Brain pericyte (primary cell): Measurements from ENCODE around the gene ETV6.

Experiments used
- DNase-seq: peaks from one replicate; pipeline ENCODE4 v3.0.0-alpha.2; 2012; ENCODE audit warnings: low read depth, low spot score

Gene ETV6

DNA sequence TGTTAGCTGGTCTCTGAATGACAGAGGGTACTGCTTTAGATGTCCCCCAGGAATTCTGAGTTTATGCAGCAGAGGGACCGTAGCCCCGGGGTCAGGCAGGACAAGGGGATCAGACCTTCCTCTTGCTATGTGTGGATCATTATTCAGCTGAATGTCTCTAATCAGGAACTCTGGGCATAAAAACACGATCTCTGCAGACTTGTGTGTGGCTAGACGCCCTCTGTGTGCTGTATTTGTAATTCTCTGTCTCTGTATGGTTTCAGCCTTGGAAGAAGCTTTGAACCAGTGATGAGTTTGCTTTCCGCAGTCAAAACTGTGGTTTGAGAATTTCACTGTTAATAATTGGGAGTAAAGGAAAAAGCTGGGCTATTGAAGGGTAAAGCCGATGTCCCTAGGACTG lies 125.3 kb downstream of the ETV6 start:
- DNase-seq: no peak

DNA sequence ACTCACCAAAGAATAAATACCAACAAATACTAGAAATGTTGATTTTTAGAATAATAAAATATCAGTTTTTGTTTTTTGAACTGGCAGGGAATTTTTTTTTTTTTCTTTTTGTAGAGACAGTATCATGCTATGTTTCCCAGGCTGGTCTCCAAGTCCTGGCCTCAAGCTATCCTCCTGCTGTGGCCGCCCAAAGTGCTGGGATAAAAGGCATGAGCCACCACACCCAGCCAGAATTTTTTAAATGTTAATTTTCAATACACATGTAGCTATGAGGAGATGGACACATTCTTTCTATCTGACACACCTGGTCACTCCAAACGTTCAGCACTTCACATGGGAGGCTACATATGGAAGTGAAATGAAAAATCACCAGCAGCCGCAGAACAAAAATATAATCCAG lies 126.8 kb downstream of the ETV6 start:
- DNase-seq: no peak

DNA sequence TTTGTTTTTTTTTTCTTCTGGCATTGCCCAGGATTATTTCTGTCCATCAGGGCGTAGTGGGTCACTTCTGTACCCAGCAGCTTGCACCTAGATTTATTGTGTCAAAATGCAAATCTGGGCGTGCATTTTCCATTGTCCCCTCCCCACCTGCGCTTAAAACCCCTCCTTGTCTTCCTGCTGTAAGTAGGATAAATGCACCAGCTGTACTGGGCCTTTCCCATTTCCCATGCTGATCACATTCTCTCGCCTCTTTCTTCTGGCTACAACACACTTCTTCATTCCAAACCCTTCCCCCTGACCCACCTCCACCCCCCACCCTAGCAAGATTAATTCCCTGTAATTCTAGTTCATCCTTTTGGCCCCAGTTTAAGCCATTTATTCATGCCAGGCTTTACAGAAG lies 128.0 kb downstream of the ETV6 start:
- DNase-seq: no peak

DNA sequence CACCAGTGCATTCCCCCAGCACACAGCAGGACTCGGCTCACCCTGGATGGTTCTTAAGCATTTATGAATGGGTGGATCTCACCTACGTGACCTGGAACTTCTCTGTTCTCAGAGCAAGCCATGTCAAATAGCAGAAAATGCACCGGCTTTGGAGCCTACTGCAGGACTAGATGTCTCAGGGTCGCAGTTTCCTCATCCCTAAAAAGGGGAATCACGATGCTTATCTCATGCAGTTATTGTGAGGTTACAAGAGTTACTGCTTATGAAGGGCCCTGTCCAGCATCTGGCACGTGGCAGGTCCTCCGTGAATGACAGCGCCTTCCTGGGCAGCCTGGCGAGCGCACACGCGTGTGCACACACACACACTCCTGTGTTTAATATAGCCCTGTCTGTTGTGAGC lies 128.5 kb downstream of the ETV6 start:
- no peak for DNase-seq

DNA sequence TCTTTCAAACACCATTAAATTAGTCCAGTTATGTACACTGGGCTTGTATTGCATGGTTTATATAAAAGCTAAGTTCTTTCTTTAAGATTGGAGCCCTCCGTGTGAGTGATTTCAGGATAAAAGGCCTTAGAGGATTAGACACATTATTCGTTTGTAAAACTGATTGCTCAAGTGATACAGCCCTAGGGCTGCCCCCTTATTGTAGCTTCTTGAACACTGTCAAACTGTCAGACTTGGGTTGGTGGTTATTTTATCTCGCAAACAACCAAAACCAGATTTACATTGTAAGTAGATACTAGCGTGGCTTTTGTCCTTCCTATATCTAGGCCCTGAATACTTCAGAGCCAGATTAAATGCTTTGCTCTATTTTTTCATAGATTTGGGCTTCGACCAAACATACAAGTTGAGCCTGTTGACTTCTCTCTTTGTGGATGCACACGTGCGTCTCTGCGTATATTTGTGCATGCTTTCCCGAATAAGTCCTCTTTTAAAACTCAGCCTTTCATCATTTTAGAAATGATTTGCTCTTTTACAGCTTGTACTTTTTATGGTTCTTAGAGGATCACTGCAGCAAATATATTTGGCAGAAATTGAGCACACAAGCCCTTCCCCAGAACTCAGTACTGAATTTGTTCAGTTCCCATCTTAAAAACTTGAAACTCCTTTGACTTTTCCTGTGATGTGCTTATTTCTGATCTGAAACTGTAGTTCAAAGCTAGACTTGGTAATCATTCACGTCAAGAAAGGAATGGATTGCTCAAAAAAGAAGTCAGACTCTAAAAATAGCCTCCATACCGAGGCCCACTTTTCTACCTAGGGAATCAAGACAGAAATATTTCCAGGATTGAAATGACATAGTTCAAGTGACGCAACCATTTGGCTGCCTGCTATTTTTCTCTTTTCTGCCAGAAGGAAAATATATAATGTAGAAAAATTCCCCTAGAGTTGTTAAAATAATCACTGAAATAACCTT lies 129.5 kb downstream of the ETV6 start:
- no peak for DNase-seq

DNA sequence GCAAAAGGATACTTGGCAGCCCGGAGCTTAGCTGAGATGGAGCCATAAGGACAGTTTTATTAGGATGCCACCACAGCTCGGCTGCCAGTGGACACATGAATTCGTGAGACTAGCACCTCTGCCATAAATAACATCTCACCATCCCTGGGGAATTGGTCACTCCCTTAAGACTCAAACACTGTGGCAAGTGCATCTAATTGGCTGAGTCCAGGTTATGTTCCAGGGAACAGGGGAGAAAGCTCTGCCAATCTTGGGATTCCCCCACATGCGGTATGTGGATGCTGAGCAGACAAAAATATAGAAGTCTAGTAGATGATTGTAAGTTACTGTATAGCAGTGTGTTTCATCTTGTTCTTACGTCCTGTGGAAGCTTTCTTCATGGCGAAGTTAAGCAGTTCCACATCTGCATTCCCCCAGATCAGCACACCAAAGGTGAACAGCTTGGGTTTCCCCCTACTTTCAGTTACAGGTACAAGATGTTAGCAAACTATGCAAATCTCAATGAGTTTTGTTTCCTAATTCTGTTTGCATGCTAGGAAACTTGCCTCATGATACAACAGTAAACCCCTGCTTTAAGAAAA lies 131.1 kb downstream of the ETV6 start:
- no peak for DNase-seq

DNA sequence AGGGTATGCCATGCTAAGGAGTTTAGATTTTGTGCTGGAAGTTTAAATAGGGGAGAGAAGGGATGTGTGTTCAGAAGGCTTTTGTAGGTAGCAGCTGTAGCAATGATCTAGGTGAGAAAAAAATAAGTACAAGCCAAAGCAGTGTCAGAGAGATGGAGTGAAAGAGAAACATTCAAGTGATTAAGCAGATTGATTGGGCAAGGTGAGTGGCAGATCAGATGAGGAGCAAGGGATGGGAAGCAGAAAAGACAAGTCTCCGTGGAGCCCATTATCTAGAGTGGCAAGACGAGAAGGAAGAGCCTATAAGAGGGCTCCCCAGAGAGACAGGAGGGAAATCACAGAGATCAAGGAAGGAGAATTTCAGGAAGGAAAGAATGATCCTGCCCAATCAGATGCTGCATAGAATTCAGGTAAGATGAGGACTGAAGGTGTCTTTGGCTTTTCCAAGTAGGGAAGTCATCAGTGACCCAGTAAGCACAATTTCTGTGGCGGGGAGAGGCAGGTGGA lies 133.5 kb downstream of the ETV6 start:
- no peak for DNase-seq

DNA sequence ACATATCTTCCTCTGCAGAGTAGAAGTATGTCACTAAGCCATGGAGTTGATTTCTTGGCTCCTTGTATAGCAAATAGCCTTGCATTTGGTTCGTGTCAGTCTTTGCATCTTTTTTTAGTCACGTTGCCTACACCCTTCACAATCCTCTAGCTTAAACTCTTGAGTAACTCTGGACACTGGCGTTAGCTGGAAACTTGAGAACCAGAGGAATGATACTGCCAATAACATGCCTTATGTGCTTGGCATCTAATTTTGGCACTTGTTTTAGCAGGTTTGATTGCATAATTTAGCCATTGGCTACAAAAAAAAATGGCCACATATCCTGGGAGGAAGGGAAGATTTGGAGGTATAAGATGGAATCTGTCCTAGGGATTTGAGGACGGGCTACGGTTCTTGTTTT lies 136.2 kb downstream of the ETV6 start:
- no peak for DNase-seq

DNA sequence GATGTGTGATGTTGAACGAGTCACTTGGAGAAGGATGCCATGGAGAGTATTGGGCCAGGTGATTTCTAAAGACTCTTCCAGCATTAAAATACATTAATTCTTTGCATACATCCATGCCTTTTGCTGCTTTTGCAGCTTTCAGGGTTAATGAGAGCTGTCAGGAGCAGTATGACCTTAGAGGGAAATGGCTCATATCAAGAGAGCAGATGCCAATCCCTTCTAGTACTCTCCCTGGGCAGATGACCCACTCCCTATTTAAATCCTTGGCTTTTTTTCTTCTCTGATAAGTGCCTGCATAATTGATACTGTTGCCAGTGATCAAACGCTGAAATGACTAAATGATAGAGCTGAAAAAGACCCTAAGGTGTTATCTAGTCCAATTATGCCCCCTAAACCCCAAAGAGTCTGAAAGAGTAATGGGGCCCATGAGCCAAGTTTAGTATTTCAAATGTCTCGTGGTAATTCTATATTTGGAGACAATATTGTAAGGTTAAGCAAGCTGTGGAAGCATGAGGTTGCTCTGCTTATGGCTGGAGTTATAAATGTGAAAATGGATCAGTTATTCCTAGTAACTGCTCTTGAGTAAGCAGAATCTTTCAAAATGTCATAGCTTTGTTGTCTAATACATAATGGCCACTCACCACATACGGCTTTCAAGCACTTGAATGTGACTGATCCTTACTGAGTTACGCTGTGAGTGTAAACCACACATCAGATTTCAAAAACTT lies 137.3 kb downstream of the ETV6 start:
- DNase-seq: no peak

DNA sequence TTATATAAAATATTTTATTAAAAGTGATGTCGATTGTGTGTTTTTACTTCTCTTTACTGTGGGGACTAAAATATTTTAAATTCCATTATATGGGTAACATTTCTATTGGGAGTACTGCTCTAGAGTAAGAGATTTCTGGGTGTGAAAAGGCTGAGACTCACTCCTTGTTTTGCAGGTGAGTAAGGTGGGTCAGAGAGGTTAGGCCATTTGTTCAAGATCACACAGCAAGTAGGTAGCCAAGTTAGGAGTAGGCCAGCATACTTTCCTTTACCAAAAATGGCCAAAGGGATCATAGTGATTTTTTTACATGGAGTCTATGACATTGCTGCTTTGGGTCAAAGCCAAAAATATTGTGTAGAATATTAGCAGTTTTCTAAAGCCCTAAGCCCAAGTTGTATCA lies 138.0 kb downstream of the ETV6 start:
- no peak for DNase-seq

DNA sequence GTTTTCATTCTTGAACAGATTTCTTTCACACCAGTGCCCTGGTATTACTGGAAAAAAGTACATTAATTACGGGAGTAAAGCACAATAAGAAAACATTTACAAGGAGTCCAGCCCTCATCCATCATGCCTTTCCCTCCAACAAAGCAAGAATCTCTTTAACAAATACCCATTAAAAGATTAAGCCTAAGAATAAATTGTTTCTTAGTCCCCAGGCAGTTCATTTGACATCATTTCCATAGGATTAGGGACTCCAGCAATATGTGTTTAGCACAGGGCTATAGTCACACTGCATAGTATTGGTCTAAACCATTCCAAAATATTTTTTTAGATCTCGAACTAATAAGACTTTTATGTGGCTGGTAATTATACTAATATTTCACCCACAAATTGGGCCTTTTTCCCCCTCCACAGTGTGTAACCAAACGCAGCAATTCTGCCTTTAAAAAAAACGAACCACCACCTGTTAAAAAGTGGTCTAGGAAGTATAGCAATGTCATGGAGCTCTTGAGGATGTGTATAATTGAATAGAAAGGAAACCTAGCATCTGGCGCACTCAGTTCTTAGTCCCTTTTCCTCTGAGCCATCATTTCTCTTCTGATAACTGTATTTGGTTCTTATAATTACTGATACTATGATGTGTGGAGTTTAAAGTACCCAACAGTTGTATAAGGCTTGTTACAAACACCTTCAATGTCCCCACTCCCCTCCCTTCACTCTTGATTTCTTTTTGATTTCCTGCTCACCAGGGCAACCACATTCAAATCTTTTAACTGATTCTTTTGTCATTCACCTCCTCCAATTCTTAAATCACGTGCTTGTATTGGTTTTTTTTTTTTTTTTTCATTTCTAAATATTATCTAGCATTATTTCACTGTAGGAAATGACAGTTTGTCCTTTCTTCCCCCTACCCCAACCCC lies 138.7 kb downstream of the ETV6 start:
- DNase-seq: no peak

DNA sequence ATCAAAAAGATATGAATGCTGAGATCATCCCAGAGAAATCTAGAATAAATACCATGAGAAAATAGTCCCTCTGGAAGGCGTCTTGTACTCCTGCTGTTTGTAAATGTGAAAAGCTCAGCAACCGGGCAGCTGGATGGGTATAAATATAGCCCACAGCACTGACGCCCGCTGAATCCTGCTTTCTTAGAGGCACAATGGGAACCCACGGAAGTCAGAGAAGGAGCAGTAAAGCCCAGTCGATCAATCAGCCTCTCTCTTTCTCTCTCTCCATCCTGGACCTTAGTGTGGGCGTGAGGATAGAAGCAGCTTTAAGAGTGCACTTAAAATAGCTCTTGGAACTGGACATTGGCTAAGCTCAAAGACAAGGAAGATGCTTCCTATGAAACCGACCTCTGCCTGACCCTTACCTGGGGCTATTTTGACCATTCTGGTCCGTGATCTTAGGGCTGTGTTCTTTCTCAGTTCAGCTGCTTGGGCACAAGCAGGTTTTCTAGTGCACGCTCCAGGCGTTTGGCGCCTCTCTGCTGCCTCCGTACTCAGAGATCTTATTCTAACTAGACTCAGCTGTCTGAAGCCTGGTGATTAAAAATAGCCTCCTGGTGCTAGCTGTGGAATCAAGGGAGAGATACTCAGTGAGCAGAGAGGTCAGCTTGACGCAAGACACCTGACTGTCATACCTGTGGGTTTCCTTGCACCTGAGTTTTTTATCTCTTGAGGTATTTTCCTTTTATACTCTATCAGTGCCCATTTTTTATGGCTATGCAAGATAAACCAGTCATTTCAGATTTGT lies 144.6 kb downstream of the ETV6 start:
- DNase-seq: no peak

DNA sequence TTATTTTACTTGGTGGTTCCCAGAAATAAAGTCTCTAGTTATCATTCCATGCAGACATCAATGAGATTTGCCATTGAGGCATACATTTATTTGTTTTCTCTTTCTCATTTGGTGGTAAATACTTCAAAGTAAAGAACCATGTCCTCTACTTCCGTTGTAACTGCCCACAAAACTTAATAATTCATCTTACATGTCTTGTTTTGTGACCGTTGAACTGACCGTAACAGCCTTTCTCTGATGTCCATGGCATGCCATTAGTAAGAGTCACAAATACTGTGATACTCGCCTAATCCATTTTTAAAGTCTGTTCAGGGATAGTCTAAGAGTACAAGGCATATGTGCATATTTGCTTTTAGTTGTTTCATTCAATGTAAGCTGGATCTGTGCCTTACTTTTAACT lies 145.3 kb downstream of the ETV6 start:
- DNase-seq: no peak

DNA sequence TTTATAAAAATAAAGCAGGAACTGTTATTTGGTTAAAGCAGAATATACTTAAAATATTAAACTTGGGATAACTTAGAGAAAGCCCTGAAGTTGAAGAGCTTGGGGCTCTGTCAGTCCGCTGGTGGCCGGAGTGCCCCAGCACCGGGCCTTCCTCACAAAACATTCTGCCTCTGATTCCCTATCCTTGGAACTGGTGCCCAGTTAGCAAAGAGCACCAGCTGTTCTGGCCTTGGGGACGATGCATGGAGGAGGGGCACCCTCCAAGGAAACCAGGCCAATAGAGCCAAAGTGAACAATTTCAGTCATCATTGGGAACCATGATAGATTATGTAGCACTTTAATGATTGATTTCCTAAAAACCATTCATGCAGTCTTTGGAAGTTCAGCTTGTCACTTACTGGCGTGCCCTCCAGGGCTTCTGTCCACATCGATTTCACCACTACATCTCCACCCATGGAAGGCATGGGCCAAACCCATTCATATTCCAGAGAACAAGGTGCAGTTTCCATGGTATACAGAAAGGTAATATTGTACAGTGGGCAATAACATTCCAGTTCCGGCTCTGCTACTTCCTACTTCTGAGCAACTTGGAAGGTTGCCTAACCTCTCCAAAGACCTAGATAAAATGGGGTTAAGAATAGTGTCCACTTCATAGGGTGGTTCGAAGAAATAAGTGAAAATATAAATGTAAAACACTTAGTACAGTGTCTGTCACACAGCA lies 145.9 kb downstream of the ETV6 start:
- no peak for DNase-seq

DNA sequence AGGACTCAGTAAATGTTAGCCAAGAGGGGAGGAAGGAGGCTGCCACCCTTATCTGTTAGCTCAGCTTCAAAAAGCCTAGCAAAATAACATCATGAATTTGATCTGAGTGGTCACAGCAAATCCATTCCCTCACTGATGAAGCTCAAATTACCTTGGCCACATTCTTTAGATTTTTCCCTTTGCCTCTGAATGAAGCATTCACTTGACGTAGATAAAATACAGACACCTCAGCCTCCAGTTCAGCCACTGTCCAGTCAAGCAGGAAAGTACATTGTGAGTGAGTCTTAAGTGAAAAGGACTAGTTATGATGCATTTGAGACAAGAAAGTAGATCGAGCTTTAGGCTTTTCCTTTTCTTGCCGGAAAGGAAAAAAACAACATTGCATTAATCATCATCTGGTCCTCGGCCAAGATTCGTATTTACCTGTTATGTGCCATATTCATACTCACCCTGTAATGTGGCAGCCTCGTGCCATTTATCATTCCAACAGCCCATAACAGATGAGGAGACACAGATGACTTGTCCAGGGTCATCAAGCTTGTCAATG lies 146.5 kb downstream of the ETV6 start:
- DNase-seq: no peak

DNA sequence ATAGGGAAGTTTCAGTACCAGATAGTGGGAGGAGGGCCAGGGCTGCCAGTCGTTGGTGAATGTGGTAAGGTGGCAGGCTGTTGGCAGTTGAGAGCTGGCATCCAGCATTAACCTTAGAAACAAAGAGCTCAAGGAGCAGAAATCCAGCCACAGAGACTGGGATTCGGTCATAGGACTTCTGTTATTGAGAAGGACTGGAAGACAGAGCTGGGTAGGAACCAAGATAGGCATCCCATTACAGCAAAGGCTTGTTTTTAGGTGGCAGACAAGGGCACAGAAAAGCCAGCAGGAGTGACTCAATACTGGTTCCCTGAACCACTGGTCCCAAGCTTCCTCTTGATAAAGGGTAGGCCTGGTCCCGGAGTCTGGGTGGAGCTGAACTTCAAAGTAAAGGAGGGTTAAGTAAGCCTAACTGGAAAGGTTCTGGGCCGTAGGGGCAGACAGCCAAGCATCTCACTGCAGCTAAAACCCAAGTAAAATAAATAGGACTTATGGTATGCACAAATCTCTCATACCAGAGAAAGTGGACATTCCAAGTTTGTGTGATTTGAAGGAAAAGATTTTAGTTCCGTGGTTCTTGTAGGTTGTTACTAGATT lies 147.9 kb downstream of the ETV6 start:
- DNase-seq: no peak

DNA sequence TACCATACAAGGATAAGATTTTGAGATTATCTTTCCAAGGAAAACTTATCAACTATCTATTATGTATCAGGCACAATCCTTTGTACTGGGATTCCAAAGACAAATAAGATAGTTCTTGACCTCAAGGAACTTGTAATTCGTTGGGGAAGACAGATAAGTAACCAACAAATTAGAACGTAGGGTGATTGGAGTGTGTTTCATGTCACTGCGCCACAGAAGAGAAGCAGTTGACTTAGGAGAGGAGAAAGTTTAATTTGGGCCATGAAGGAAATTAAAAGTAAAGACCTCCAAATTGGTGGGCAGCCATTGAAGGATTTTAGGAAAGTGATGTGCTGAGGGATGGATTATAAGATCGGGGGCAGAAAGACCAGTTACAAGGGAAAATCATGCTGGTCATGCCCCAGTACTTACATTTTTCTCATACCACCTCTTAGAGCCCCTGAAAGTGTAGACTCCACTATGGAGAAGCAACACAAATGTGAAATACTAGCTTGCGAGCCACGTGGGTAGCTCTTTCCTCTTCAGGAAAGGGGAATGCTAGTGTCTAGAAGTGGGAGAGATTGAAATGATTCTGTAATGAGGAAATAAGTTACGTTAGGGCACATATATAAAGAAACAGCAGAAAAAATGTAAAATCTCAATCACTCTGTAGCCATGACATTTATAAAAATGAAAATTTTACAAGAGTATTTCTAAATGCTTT lies 148.7 kb downstream of the ETV6 start:
- DNase-seq: no peak

DNA sequence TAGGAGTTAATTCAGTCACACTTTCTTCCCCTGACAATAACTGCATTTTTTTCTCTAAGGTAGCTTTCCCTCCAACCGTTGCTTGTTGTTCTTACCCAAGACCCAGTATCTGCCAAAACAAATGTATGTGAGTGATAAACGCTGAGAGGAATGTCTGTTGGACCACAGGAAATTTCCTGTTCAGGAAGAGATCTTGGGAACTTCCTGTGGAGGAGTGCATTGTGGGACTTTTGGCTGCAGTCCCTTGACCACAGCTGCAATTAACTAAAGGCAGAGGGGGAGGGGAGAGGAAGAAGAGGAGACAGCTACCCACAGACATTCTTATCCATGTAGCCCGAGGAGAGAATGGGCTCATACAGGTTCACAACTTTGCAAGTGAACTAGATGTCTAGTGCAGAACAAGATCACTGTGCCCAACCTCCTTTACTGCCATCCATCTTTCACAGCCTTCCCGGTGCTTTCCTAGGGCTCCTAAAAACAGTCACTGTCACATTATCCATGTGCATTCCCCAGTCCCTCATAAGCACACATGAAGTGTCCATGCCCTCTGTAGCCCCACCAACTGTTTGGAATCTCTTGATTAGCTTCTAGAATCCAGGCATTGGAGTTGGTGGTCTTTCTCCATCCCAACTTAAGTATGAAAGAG lies 149.5 kb downstream of the ETV6 start:
- no peak for DNase-seq
